Measurements from ENCODE around the gene CAMKK2. TPM values are rescaled to one million over a fixed set of nuclear protein-coding genes. Genes with fewer than 3 reads are reported as not detected.
"Not testable (repeated sequence)": the region's sequence is repeated elsewhere in the genome, so short reads cannot be mapped to it uniquely, and the experiment has no call there.

CAMKK2 gene
- total RNA-seq, 1 experiment from 2014 or later, result 9.1 TPM

- no peak for DNase-seq (ENCODE audit: low read depth, low spot score)
- in situ Hi-C loops (cut with HindIII; ENCODE audit: low pct_unique_long_range_greater_than_20kb, low sequenced_read_pairs), result no loop called here
These were observed 73.7 kb downstream of the CAMKK2 start for GRCh38 chr12:121222847-121223246.

DNA sequence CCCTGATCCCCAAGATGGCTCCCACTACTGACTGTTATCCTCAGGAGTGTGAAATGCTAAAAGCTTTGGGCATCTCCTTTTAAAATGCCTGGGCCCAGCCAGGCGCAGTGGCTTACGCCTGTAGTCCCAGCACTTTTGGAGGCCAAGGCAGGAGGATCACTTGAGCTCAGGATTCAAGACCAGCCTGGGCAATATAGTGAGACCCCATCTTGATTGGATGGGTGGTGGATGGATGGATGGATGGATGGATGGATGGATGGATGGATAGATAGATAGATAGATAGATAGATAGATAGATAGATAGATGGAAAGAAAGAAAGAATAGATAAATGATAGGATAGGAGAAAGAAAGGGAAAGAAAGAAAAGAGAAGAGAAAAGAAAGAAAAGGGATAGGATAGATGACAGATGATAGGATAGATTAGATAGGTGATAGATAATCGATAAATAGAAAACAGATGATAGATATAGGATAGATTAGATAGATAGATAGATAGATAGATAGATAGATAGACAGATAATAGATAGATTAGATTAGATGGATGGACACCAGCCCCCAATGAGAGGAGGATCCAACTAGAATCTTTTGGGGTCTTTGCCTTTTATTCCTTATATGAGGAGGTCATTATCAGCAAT is 77.0 kb downstream of the CAMKK2 start:
- DNase-seq (ENCODE audit: low read depth, low spot score), result no peak
- in situ Hi-C loops (cut with HindIII; ENCODE audit: low pct_unique_long_range_greater_than_20kb, low sequenced_read_pairs), result no loop called here

GRCh38 chr12:121218588-121219352 is 77.7 kb downstream of the CAMKK2 start:
- in situ Hi-C loops (cut with HindIII; ENCODE audit: low pct_unique_long_range_greater_than_20kb, low sequenced_read_pairs), result no loop called here

DNA sequence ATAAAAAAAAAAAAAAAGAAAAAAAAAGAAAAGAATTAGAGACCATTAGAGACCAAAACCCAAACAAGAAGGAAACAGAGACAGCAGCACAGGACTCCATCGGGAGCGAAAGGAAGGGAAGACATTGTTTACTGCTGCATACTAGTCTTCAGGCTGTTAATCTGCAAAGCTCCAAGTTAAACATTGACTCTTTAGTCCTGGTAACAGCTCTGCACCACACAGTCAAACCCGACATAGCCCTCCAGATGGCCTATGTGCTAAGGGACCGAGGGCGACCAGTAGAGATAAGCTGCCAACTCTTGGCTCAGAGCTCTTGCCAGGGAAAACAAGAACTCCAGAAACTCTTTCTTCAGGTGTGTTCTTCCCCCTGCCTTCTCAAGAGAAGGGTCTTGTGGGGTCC is 78.7 kb downstream of the CAMKK2 start:
- no peak for DNase-seq (ENCODE audit: low read depth, low spot score)
- in situ Hi-C loops (cut with HindIII; ENCODE audit: low pct_unique_long_range_greater_than_20kb, low sequenced_read_pairs), result no loop called here

More at GRCh38 chr12:121218588-121219352, 77.7 kb downstream of the CAMKK2 start:
- no peak for DNase-seq (ENCODE audit: low read depth, low spot score)

GRCh38 chr12:121217063-121217462 is 79.4 kb downstream of the CAMKK2 start:
- in situ Hi-C loops (cut with HindIII; ENCODE audit: low pct_unique_long_range_greater_than_20kb, low sequenced_read_pairs), result no loop called here
- no peak for DNase-seq (ENCODE audit: low read depth, low spot score)

DNA sequence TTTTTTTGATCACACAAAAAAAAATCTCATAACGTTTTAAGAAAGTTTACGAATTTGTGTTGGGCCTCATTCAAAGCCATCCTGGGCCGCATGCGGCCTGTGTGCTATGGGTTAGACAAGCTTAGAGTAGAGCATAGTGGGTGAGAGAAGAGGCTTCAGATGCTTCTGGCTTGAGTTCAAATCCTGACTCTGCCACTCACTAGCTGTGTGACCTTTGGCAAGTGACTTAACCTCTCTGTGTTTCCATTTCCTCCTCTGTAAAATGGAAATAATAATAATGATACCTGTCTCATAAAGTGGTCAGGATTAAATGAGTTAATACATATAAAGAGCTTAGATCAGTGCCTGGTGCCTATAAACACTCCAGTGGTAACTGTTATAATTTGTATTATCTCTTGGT is 80.4 kb downstream of the CAMKK2 start:
- DNase-seq (ENCODE audit: low read depth, low spot score), result no peak
- in situ Hi-C loops (cut with HindIII; ENCODE audit: low pct_unique_long_range_greater_than_20kb, low sequenced_read_pairs), result no loop called here

DNA sequence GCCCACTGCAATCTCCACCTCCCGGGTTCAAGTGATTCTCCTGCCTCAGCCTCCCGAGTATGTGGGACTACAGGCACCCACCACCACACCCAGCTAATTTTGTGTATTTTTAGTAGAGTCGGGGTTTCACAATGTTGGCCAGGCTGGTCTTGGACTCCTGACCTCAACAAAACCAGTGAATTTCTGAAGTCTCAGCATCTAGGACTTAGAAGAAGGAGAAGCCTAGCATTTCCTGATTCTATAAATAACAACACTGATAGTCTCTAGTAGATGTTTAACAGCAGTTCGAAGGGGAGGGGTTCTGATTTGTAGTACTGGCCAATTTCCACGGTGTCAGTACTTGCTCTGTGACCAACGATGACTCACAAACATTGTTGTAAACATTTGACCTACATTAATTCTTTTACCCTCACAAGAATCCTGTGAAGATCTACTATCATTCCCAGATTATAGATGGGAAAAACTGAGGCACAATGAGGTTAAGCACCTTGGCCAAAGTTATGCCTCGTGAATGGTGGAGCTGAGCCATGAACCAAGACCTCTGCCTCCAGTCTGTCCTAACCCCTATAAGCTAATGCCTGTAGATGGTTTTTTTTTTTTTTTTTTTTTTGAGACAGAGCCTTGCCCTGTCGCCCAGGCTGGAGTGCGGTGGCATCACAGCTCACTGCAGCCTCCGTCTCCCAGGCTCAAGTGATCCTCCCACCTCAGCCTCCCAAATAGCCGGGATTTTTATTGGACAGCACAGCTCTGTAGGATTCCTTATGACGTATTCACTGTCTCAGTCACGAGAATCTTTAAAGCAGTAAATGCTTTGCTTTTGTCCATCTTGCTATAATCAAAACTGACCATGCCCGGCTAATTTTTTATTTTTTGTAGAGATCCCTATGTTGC is 81.4 kb downstream of the CAMKK2 start:
- DNase-seq (ENCODE audit: low read depth, low spot score), result peak; percentile 61
- in situ Hi-C loops (cut with HindIII; ENCODE audit: low pct_unique_long_range_greater_than_20kb, low sequenced_read_pairs), result no loop called here

DNA sequence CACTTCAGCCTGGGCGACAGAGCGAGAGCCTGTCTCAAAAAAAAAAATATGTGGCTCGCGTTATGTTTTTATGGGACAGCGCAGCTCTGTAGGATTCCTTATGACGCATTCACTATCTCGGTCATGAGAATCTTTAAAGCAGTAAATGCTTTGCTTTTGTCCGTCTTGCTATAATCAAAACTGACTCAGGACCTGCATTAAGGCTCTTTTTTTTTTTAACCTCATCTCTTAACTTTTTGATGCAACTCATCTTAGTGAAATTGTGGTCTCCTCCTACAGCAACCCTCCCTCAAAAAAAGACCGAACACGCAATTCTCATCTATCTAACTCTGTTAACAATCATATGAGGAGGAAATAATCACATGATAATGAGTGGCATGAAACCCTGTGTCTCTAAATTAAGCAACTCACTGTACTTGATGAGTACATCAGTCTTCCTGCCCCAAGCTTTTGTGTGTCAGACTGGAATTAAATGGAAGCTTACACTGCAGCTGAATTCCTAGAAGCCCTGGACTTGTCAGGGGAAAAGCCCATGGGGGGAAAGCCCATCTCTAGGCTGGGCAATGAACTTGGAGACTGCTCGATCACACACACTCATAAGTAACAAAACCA is 82.2 kb downstream of the CAMKK2 start:
- DNase-seq (ENCODE audit: low read depth, low spot score), result peak; percentile 94
- in situ Hi-C loops (cut with HindIII; ENCODE audit: low pct_unique_long_range_greater_than_20kb, low sequenced_read_pairs), result no loop called here

GRCh38 chr12:121212875-121213274 is 83.6 kb downstream of the CAMKK2 start:
- in situ Hi-C loops (cut with HindIII; ENCODE audit: low pct_unique_long_range_greater_than_20kb, low sequenced_read_pairs), result no loop called here
- no peak for DNase-seq (ENCODE audit: low read depth, low spot score)

DNA sequence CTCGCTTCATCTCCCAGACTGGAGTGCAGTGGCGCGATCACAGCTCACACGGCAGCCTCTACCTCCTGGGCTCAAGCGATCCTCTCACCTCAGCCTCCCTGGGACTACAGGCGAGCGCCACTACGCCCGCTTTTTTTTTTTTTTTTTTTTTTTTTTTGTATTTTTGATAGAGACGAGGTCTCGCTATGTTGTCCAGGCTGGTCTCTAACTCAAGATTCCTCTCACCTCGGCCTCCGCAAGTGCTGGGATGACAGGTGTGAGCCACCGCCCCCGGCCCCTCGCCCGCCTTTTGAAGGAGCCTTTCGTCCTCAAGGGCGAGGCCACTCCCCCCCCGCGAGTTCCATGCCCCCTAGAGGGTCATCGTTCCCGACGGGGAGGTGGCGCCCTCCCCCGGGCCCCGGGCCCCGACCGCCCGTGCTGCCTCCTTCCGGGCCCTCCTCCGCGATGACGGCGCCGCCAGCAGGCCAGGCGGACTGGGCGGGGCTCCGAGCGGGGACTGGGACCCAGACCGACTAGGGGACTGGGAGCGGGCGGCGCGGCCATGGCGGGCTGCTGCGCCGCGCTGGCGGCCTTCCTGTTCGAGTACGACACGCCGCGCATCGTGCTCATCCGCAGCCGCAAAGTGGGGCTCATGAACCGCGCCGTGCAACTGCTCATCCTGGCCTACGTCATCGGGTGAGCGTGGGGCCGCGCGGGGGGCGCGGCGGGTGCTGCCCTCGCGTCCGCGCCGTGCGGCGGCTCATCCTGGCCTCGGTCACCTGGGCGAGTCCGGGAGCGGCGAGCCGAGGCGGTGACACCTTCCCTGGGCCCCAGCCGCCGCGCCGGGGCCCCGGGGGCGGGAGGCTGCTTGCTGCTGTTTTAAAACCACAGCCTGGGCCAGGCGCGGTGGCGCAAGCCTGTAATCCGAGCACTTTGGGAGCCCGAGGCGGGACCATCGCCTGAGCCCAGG is 86.6 kb downstream of the CAMKK2 start, which contains the start of gene P2RX4:
Gene P2RX4, plus strand, starts transcription at position 506 of the 949 bp plus-strand sequence. Its CDS starts 36 bp downstream, at position 542.
- in situ Hi-C loops (cut with HindIII; ENCODE audit: low pct_unique_long_range_greater_than_20kb, low sequenced_read_pairs), result no loop called here
- peak; percentile 78 for DNase-seq (ENCODE audit: low read depth, low spot score)

- DNase-seq (ENCODE audit: low read depth, low spot score), result no peak
- in situ Hi-C loops (cut with HindIII; ENCODE audit: low pct_unique_long_range_greater_than_20kb, low sequenced_read_pairs), result no loop called here
These were observed 87.3 kb downstream of the CAMKK2 start for GRCh38 chr12:121209221-121209620.

DNA sequence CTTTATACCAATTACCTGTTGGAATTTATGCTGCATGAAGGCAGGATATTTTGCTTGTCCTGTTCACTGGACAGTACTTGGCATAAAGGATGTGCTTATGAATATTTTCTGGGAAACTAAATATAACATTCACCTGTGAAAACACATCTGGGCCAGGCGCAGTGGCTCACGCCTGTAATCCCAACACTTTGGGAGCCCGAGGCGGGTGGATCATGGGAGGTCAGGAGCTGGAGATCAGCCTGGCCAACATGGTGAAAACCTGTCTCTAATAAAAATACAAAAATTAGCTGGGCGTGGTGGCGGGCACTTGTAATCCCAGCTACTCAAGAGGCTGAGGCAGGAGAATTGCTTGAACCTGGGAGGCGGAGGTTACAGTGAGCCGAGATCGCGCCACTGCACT is 87.9 kb downstream of the CAMKK2 start:
- in situ Hi-C loops (cut with HindIII; ENCODE audit: low pct_unique_long_range_greater_than_20kb, low sequenced_read_pairs); DNase-seq (ENCODE audit: low read depth, low spot score): not testable (repeated sequence)

DNA sequence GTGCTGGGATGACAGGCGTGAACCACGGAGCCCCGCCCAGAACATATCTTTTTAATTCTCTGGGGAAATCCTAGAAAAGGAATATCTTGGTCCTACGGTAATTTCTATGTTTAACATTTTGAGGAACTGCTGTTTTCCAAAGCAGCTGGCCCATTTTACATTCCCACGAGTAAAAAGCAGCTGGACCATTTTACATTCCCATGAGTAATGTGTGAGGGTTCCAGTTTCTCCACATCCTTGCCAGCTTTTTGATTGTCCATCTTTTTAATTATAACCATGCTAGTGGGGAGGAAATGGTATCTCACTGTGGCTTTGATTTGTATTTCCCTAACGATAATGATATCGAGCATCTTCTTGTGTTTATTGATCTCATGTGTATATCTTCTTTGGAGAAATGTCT is 91.0 kb downstream of the CAMKK2 start:
- in situ Hi-C loops (cut with HindIII; ENCODE audit: low pct_unique_long_range_greater_than_20kb, low sequenced_read_pairs), result no loop called here

DNA sequence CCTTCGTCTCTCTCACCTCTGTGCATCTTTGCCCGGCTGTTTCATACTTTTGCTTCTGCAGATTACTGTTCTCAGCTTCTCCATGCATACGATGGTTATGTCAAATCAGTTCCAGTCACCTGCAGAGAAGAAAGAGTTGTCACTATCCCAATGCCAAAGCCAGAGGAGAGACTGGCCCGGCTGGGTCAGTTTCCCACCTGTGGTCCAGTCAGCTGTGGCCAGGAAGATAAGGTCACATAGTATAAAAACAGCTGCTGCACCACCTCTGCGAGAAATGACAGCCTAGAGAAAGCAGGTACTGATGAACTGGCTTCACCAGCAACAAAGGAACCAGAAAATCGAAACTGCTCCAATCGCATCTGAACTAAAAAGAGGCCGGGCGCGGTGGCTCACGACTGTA is 93.0 kb downstream of the CAMKK2 start:
- no peak for DNase-seq (ENCODE audit: low read depth, low spot score)
- in situ Hi-C loops (cut with HindIII; ENCODE audit: low pct_unique_long_range_greater_than_20kb, low sequenced_read_pairs), result no loop called here

More for the DNA sequence above, 91.0 kb downstream of the CAMKK2 start:
- DNase-seq (ENCODE audit: low read depth, low spot score), result no peak

DNA sequence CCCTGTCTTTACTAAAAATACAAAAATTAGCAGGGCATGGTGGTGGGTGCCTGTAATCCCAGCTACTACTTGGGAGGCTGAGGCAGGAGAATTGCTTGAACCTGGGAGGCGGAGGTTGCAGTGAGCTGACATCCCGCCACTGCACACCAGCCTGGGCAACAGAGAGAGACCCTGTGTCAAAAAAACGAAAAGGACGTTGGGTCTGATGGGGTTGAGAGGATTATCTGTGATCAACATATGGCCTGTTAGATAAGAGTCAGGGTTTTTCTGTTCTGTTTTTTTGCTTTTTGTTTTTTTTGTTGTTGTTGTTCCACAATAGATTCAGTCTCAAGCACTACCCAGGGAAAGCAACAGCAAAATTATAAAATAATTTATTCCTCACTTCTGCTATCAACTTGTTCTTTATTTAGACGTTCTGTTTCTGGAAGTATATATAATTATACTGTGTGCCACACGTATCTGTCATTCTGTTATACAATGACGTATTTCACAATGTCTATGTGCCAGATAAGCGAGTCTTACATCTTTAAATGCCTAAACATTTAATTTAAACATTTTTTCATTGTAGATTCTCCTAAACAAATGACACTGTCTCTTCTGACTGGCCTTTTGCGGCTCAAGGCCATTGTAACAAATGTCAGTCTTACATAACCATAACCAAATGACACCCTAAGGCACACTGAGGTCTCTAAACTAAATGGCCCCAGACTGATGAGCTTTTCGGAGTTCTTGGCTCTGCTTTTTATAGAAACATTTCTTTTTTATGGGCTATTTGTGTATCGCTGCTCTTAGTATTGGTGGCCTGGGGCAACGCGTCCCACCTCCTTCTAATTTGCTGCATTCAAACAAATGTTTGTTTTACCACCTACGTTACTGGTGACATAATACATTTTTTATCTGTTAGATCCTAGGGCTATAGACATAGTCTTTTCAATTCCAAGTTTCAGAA is 93.8 kb downstream of the CAMKK2 start:
- in situ Hi-C loops (cut with HindIII; ENCODE audit: low pct_unique_long_range_greater_than_20kb, low sequenced_read_pairs), result no loop called here
- DNase-seq (ENCODE audit: low read depth, low spot score), result peak; percentile 20

DNA sequence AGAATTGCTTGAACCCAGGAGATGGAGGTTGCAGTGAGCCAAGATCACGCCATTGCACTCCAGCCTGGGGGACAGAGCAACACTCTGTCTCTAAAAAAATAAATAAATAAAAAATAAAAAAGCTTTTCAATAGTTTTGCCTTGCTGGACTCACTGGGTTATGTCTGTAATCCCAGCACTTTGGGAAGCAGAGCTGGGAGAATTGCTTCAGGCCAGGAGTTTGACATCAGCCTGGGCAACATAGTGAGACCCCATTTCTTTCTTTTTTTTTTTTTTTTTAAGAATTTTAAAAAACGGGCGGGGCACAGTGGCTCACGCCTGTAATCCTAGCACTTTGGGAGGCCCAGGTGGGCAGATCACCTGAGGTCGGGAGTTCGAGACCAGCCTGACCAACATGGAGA is 95.4 kb downstream of the CAMKK2 start:
- in situ Hi-C loops (cut with HindIII; ENCODE audit: low pct_unique_long_range_greater_than_20kb, low sequenced_read_pairs), result not testable (repeated sequence)

More for the DNA sequence above, 95.4 kb downstream of the CAMKK2 start:
- DNase-seq (ENCODE audit: low read depth, low spot score), result not testable (repeated sequence)

All from SK-MEL-5 (cell line).